Activated naive CD8-positive, alpha-beta T cell treated with anti-CD3 and anti-CD28 coated beads, Interleukin-2, amount 50 U/mL, for 16 hours (primary cell): Measurements from ENCODE around the gene ZNF92.
"Not testable (repeated sequence)": the region's sequence is repeated elsewhere in the genome, so short reads cannot be mapped to it uniquely, and the experiment has no call there.

Experiments
- DNase-seq: peaks from one replicate; pipeline ENCODE4 v3.0.0-alpha.2; 2020; ENCODE audit warnings: low read depth, low spot score

The ZNF92 gene

DNA sequence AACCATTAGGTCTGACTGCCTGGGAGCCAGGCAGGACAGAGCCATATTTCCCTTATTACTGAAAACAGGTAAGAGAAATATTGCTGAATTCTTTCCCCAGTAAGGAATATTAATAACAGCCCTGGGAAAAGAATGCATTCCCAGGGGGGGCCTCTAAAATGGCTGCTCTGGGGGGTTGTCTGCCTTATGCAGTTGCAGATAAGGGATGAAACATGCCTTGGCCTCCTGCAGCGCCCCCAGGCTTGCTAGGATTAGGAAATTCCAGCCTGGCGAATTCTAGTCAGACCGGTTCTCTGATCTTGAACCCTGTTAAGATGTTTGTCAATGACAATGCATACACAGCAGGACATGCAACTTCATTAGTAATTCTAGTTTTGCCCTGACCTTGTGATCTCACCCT is 49.6 kb downstream of the ZNF92 start:
- not testable (repeated sequence) for DNase-seq

DNA sequence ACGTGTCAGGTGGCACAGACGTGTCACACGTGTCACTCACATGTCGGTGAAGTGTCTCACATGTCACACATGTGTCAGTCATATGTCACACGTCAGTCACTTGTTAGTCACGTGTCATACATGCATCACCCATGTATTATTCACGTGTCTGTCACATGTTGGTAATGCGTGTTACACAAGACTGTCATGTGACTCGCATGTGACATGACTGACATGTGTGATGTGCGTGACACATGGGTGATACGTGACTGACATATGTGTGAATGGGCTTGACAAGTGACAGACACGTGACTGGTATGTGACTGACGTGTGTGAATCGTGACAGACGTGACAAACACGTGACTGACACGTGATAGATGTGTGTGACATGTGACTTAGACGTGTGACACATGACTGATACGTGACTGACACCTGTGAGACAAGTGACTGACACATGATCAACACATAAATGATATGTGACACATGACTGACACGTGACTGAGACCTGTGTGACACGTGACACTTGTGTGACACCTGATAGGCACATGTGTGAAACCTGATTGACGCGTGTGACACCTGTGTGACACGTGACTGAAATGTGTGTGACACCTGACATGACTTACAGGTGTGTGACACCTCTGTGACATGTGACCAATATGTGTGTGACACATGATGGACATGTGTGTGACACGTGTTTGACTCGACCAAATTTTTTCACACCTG is 56.1 kb downstream of the ZNF92 start:
- no peak for DNase-seq

- no peak for DNase-seq
Observed at GRCh38 chr7:65430344-65431186, 56.9 kb downstream of the ZNF92 start.

DNA sequence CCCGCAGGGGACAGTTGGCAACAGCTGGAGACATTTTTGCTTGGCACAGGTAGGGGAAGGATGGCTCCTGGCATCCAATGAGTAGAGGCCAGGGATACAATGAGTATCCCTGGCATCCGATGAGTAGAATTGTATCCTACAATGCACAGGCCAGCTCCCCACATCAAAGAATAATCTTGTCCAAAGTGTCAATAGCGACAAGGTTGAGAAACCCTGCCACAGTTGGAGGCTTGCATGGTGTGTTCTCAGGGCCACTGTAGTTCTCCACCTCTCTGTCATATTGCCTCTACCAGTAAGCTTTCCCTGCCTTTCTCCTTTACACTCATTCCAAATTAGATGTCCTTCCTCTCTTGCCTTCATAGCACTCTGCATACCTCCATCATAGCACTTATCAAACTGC is 60.7 kb downstream of the ZNF92 start:
- no peak for DNase-seq

GRCh38 chr7:65436163-65436562 is 62.5 kb downstream of the ZNF92 start:
- no peak for DNase-seq

GRCh38 chr7:65438598-65438997 is 64.9 kb downstream of the ZNF92 start:
- no peak for DNase-seq

DNA sequence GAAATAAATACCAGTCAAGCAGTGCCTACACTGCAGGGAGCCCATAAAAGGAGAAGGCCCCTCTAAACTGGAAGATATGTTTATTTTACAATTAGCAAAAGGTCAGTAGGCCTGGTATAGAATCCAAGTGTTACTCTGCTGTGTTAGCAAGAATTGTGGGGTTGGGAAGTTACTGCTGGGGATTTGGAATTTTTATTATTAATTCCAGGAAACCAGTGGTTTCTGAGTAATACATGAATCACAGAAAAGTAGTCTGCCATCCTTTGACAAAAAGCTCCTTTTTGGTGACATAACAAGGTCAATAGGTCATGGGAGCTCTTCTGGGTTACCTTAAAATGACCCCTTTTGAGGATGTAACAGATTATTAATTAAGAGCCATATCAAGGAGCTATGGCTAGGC is 67.4 kb downstream of the ZNF92 start:
- DNase-seq = no peak

DNA sequence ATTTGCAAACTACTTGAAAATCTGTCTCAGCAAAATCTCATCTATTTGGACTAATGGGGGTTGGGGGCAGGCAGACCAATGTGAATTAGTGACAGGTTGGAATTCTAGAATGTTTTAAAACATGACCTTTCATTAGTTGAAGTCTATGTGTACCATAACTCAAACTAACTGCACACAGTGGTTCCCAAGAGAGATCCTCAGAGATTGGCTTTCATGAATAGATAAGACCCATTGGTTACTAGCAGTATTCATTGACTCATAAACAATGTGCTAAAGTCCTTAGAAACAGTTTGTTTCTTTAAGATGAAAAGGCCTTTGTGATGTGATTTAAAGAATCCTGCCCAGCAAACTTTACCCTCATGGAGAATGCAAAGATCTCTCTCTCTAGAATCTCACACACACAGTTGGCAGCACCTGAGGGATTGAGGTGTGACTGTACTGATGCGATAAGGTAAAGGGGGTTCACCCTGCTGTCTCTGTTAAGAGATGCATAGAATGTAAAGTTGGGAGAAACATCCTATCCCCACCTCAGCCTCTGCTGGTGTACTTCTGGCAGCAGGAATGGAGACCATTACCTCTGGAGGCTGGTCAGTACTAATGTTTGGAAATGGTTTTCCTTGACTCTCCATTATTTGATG is 70.7 kb downstream of the ZNF92 start:
- DNase-seq = no peak

- DNase-seq = no peak
Observed at GRCh38 chr7:65444899-65445823, 71.5 kb downstream of the ZNF92 start.

GRCh38 chr7:65447041-65447440 is 73.4 kb downstream of the ZNF92 start:
- not testable (repeated sequence) for DNase-seq

DNA sequence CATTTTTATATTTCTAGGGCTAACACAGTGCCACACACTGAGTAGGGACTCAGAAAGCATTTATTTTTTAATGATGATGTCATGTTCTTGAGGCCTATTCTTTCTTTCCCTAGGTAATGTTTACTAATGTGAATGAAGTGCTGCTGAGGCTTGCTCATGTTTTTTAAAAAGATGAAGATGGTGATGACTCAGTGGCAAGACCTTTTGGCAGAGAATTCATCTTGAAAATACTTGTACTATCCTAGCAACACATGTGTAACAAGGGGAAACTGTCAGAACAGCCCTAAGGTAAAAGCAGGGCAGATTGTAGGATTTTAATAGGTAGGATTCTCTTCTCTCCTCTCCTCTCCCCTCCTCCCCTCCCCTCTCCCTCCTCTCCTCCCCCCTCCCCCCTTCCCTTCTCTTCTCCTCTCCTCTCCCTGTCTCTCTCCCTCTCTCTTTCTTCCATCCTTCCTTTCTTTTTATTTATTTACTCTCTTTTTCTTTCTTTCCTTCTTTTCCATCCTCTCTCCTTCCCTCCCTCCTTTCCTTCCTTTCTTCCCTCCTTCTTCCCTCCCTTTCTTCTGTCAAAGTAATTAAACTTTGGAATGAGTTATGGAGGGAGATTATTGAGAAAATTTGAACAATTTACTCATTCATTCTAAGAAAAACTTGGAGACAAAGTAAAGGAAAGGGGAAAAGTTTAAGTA is 75.3 kb downstream of the ZNF92 start:
- no peak for DNase-seq

DNA sequence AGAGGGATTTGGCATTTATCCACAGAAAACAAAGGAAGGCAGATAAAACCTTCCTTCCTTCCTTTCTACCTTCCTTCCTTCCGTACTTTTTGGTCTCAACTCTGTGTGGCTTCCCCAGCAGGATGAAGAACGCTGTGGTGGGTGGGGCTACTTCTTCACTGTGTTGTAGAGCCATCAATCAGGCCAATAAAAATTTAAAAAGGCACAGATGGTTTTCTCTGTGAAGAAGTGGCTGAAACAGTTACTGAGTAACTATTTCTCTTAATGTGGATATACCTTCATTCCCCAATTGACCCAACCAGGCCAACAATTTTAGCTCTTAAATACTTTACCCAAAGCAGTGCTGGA is 75.8 kb downstream of the ZNF92 start:
- no peak for DNase-seq
